DOHH2 (cell line): ENCODE results near the gene RAB11B.

Source experiments
- CTCF ChIP-seq: fragments of 200-600 bp; sonication (generic); IDR thresholded peaks from one replicate; pipeline ENCODE4 v1.5.1; 2014; ENCODE audit warnings: antibody characterized with exemption, mild to moderate bottlenecking, low read depth, low read length; ENCODE audit not compliant: poor library complexity, severe bottlenecking
- EZH2phosphoT487 ChIP-seq: fragments of 200-600 bp; sonication (generic); IDR thresholded peaks from 2 replicates; pipeline ENCODE4 v1.6.1; 2017; ENCODE audit warnings: borderline replicate concordance, mild to moderate bottlenecking, antibody characterized with exemption, low read length, moderate library complexity, mixed read lengths

DNA sequence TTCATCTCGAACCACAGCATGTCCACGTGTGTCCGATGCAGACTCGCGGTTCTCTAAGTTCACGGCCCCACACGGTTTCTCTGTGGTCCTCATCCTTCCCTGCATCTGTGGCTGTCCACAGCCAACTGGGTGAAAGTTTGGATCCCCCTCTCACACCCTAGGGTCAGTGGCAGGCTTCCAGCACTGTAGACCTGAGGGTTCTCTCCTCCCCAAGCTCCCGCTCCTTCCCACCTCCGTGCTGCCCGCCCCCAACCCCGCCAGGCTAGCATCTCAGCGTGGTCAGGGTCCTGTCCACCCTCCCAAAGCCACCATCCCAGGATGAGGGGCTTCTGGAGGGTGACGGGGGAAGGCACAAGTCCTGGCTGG, 23.2 kb upstream of the RAB11B start:
- no peak for TF ChIP-seq CTCF
- no peak for TF ChIP-seq EZH2phosphoT487
